ENCODE measurements around the gene HIF3A. TPM values are rescaled to one million over a fixed set of nuclear protein-coding genes. Genes with fewer than 3 reads are reported as not detected.
"Not testable (repeated sequence)": the region's sequence is repeated elsewhere in the genome, so short reads cannot be mapped to it uniquely, and the experiment has no call there.

HIF3A gene
- total RNA-seq, 1 donor from 2014 or later, result 0.42 TPM

DNA sequence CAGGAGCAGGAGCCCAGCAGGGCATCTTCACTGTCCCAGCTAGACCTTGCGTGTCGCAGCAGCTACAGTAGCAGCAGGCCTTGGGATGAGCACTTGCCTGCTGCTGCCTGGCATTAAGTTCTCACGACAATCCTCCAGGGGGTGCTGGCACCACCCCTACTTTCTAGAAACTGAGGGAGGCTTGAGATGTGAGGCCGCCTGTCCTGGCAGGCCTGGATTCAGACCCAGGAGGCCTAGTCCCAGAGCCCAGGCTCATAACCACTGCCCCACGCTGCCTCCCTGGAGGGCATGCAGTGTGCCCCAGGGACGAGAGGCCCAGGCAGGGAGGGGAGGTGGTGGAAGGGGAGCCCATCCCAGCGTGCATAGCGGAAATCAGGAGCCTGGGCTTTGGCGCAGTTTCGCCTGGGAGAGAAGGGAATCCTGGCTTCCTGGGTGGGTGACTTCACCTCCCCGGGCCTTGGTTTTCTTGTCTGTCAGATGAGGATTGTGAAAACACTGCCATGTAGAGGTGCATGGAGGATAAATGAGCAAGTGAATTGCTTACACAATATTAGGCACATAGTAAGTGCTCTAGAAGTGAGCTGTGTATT is 76.2 kb downstream of the HIF3A start:
- TF ChIP-seq, protein P1, sequence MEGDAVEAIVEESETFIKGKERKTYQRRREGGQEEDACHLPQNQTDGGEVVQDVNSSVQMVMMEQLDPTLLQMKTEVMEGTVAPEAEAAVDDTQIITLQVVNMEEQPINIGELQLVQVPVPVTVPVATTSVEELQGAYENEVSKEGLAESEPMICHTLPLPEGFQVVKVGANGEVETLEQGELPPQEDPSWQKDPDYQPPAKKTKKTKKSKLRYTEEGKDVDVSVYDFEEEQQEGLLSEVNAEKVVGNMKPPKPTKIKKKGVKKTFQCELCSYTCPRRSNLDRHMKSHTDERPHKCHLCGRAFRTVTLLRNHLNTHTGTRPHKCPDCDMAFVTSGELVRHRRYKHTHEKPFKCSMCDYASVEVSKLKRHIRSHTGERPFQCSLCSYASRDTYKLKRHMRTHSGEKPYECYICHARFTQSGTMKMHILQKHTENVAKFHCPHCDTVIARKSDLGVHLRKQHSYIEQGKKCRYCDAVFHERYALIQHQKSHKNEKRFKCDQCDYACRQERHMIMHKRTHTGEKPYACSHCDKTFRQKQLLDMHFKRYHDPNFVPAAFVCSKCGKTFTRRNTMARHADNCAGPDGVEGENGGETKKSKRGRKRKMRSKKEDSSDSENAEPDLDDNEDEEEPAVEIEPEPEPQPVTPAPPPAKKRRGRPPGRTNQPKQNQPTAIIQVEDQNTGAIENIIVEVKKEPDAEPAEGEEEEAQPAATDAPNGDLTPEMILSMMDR (IDR thresholded peaks at IDR 0.05; ENCODE audit: insufficient read depth, low read length, poor library complexity, severe bottlenecking), result peak; percentile 47
- peaks cover 3% of the 10 kb centered on the region for H3K36me3 ChIP-seq (ENCODE audit: control insufficient read depth, insufficient read depth, low read length)
- H3K4me3 ChIP-seq (ENCODE audit: low read depth, low read length), result no peak overlapping the region
- H3K27me3 ChIP-seq (ENCODE audit: control insufficient read depth, insufficient read depth, low read length), result no peaks in the 10 kb centered on the region
- no peak for DNase-seq (ENCODE audit: low read depth)

DNA sequence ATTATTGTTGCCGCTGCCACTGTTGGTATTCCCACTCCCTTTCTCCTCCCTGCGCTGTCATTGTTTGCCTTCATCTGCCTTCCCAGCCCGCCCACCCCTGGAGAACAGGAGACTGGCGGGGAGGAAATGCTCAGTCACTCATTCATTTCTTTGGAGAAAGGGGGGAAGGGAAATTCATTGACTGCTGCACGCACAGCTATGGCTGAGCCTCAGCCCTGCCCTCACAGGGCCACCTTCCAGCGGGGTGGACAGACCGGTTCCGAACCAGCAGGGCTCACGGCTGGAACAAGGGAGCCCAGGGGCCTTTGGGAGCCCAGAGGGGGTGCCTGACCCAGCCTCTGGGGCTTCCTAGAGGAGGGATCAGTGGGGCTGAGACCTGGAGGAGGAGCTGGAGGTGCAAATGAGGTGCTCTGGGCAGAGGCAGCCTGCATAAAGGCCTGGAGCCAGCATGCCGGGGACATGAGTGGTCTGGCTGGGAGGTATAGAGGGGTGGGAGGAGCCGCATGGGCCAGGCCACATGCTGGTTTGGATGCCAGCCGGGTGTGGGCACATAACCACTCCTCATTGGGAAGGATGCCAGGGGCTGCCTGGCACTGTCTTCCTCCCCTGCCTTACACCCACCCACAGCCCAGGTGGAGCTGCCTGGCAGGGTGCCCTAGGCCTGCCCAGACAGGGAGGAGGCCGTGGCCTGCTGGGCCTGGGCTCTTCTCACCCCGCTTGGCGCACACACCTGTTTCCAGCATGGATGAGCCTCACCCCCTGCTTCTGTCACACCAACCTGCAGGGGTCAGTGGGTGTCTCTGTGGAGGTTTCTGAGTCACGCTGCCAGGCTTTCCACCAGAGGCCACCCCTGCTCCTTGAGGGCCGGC is 76.9 kb downstream of the HIF3A start:
- TF ChIP-seq, protein P1 (IDR thresholded peaks at IDR 0.05; ENCODE audit: insufficient read depth, low read length, poor library complexity, severe bottlenecking), result peak; percentile 25
- DNase-seq (ENCODE audit: low read depth), result peak; percentile 90

DNA sequence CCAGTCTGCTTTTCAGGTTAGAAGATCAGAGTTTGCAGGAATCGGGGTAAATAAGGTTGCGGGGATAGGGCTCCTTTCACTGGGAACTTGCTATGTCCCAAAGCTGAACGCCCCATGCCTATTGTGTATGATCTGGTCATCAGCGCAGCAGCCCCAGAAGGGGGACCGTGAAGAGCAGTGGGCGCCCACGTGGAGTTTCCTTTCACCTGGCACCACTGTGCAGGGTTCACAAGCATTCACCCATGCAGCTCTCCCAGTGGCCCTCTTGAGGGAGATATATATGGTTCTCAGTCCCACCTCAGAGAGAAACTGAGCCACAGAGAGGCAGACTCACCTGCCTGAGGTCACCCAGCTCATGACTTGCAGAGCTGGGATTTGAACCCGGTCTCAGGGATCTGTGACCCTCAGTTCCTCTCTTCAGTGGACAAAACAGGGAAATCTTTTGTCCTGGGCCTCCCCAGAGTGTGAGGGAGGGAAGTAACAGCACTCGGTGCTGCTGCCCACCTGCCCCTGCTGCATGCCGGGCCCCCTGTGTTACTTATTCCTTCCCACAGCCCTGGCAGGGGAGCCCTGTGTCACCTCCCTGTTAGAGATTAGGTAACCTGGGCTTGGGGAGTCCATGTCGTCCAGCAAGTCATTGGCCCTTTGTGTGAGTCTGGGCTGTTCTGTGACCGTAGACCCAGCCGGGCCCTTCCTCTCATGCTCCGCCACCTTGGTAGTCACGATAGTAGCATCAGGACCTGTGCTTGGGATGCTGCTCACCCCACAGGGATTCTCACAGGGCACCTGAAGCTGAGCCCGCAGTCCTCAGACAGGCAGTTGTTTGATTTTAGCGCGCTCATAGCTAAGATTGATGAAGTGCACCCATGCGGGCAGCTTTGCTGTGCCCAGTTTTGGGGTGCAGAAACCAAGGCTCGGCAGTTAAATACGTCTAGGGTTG is 78.0 kb downstream of the HIF3A start:
- peaks cover 3% of the 10 kb centered on the region for H3K36me3 ChIP-seq (ENCODE audit: control insufficient read depth, insufficient read depth, low read length)
- H3K4me3 ChIP-seq (ENCODE audit: low read depth, low read length), result no peak overlapping the region
- no peaks in the 10 kb centered on the region for H3K27me3 ChIP-seq (ENCODE audit: control insufficient read depth, insufficient read depth, low read length)
- DNase-seq (ENCODE audit: low read depth), result no peak
- TF ChIP-seq, protein P1 (IDR thresholded peaks at IDR 0.05; ENCODE audit: insufficient read depth, low read length, poor library complexity, severe bottlenecking), result no peak

More for the DNA sequence above, 76.9 kb downstream of the HIF3A start:
- H3K27me3 ChIP-seq (ENCODE audit: control insufficient read depth, insufficient read depth, low read length), result no peaks in the 10 kb centered on the region
- peaks cover 3% of the 10 kb centered on the region for H3K36me3 ChIP-seq (ENCODE audit: control insufficient read depth, insufficient read depth, low read length)
- no peak overlapping the region for H3K4me3 ChIP-seq (ENCODE audit: low read depth, low read length)

DNA sequence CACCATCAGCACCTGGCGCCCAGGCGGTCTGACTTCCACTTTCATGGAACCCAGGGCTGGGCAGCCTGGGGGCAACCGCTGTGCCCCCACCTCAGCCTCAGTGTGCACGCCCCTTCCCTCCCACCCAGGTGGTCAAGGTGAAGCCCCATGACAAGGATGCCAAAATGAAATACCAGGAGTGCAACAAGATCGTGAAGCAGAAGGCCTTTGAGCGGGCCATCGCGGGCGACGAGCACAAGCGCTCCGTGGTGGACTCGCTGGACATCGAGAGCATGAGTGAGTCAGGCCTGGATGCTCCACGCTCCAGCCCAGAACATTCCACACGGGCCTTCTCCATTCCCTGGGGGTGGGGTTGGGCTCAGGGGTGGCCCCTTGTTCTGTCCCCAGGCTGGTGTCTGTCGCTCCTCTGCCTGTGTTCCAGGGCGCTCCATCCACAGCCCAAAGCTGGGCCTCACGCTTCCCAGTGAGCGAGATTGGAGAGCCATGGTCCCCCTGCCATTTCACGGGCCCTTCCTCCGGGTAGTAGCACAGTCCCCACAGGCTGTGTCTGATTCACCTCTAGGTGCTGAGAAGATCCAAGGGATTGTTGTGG is 78.7 kb downstream of the HIF3A start:
- DNase-seq (ENCODE audit: low read depth); H3K27me3 ChIP-seq (ENCODE audit: control insufficient read depth, insufficient read depth, low read length); H3K4me3 ChIP-seq (ENCODE audit: low read depth, low read length); H3K36me3 ChIP-seq (ENCODE audit: control insufficient read depth, insufficient read depth, low read length): not testable (repeated sequence)

DNA sequence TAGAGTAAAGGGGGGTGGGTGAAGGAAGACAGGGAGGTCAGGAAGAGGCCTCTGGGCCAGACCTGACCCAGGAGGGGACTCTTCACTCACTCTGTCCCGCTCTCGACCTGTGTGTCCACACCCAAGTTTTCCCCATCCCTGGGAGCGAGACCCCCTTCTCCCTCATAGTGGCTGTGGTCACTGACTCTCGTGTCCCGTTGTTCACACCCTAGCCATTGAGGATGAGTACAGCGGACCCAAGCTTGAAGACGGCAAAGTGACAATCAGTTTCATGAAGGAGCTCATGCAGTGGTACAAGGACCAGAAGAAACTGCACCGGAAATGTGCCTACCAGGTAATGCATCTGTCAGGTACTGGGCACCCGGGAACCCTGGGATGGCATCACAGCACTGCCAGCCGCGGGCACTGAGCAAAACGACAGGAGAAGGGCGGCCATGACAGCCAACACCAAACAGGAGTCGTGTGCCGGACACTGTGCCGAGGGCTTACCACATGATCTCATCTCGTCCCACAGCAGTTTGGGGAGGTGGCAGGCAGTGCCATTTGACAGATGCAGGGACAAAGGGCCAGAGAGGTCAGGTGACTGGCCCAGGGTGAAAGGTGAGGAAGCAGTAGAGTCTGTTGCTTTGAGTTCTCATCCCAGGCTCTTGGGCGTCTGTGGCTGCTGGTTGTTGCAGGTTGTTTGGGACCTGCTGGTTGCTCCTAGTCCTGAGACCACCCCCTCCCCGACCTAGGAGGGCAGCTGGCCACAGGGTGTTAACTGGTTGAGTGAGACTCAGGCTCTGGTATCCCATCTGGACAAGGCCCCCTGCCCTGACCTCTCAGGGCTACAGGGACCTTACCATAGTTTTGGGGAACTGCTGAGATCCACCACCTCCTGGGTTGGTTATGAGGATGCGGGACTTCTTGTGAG is 79.7 kb downstream of the HIF3A start:
- Histone ChIP-seq H3K4me3 (ENCODE audit: low read depth, low read length) (no peak overlapping the region), H3K27me3 (ENCODE audit: control insufficient read depth, insufficient read depth, low read length) (no peaks in the 10 kb centered on the region), H3K36me3 (ENCODE audit: control insufficient read depth, insufficient read depth, low read length) (peaks cover 3% of the 10 kb centered on the region)
- TF ChIP-seq, protein P1 (IDR thresholded peaks at IDR 0.05; ENCODE audit: insufficient read depth, low read length, poor library complexity, severe bottlenecking), result no peak
- DNase-seq (ENCODE audit: low read depth), result no peak
